Neural cell (in vitro differentiated cells): ENCODE results near the gene SLC9A6. TPM values are rescaled to one million over a fixed set of nuclear protein-coding genes. Genes with fewer than 3 reads are reported as not detected.
"Not testable (repeated sequence)": the region's sequence is repeated elsewhere in the genome, so short reads cannot be mapped to it uniquely, and the experiment has no call there.

Experiments
- H2AFZ ChIP-seq: fragments of 200-600, 300-800 bp; sonication (generic), shearing (Covaris generic); 2 replicates; pipeline ENCODE4 v1.6.0; 2014; ENCODE audit warnings: low read depth, mild to moderate bottlenecking, antibody characterized with exemption, low read length, moderate library complexity
- H3F3A ChIP-seq: fragments of 200-600 bp; shearing (Covaris generic); 2 replicates; pipeline ENCODE4 v1.6.1; 2016; ENCODE audit warnings: mild to moderate bottlenecking, moderate library complexity, mixed read lengths, antibody characterized with exemption, low read length; ENCODE audit not compliant: insufficient read depth, poor library complexity, severe bottlenecking
- H3K27ac ChIP-seq: fragments of 200-600, 300-800 bp; sonication (generic), shearing (Covaris generic); 2 replicates; pipeline ENCODE4 v1.5.1; 2014; ENCODE audit warnings: mild to moderate bottlenecking, low read length, moderate library complexity
- H3K27me3 ChIP-seq: fragments of 300-800, 200-600 bp; sonication (generic), shearing (Covaris generic); 2 replicates; pipeline ENCODE4 v1.6.0; 2014; ENCODE audit warnings: mild to moderate bottlenecking, low read depth, low read length, moderate library complexity; ENCODE audit not compliant: insufficient read depth
- H3K36me3 ChIP-seq: fragments of 300-800, 200-600 bp; sonication (generic), shearing (Covaris generic); 2 replicates; pipeline ENCODE4 v1.5.1; 2014; ENCODE audit warnings: mild to moderate bottlenecking, antibody characterized with exemption, low read length, moderate library complexity; ENCODE audit not compliant: insufficient read depth
- H3K4me2 ChIP-seq: fragments of 300-800, 200-600 bp; sonication (generic), shearing (Covaris generic); 2 replicates; pipeline ENCODE4 v1.6.0; 2014; ENCODE audit warnings: mild to moderate bottlenecking, low read length
- H3K4me3 ChIP-seq: fragments of 300-800, 200-600 bp; sonication (generic), shearing (Covaris generic); 2 replicates; pipeline ENCODE4 v1.5.1; 2014; ENCODE audit warnings: mild to moderate bottlenecking, low read length, moderate library complexity
- H3K79me2 ChIP-seq: fragments of 200-600 bp; shearing (Covaris generic); replicated peaks from 2 replicates; pipeline ENCODE4 v1.6.0; 2014; ENCODE audit warnings: mild to moderate bottlenecking, low read length, moderate library complexity; ENCODE audit not compliant: insufficient read depth
- H3K9ac ChIP-seq: fragments of 300-800, 200-600 bp; sonication (generic), shearing (Covaris generic); 2 replicates; pipeline ENCODE4 v1.6.1; 2016; ENCODE audit warnings: mild to moderate bottlenecking, low read length, mixed read lengths
- H3K9me2 ChIP-seq: fragments of 200-600 bp; shearing (Covaris generic); 2 replicates; pipeline ENCODE4 v1.6.1; 2016; ENCODE audit warnings: mild to moderate bottlenecking, low read length, mixed read lengths; ENCODE audit not compliant: insufficient read depth
- H3K9me3 ChIP-seq: fragments of 200-600, 300-800 bp; sonication (generic), shearing (Covaris generic); 2 replicates; pipeline ENCODE4 v1.6.1; 2016; ENCODE audit warnings: mild to moderate bottlenecking, mixed run types, low read length, moderate library complexity, mixed read lengths
- H4K20me1 ChIP-seq: fragments of 200-600 bp; shearing (Covaris generic); 2 replicates; pipeline ENCODE4 v1.6.1; 2016; ENCODE audit warnings: mild to moderate bottlenecking, mixed run types; ENCODE audit not compliant: insufficient read depth
- EP300 ChIP-seq: fragments of 450-650 bp; conservative IDR thresholded peaks from 2 replicates; pipeline ENCODE4 v1.6.1; 2014; ENCODE audit warnings: antibody characterized with exemption, mild to moderate bottlenecking, moderate library complexity; ENCODE audit not compliant: poor library complexity, severe bottlenecking
- EZH2 ChIP-seq: fragments of 200-600, 300-800 bp; shearing (Covaris generic), sonication (generic); IDR thresholded peaks from 2 replicates; pipeline ENCODE4 v1.6.1; 2014; ENCODE audit warnings: antibody characterized with exemption, low read length, borderline replicate concordance, mild to moderate bottlenecking; ENCODE audit not compliant: insufficient read depth, poor library complexity, severe bottlenecking
- MXI1 ChIP-seq: fragments of 450-650 bp; conservative IDR thresholded peaks from 2 replicates; pipeline ENCODE4 v1.6.1; 2014; ENCODE audit warnings: antibody characterized with exemption, mild to moderate bottlenecking; ENCODE audit not compliant: poor library complexity, severe bottlenecking
- POLR2AphosphoS5 ChIP-seq: IDR thresholded peaks from 2 replicates; pipeline ENCODE4 v1.6.1; 2012
- RAD21 ChIP-seq: fragments of 450-650 bp; conservative IDR thresholded peaks from 2 replicates; pipeline ENCODE4 v1.6.1; 2014; ENCODE audit warnings: antibody characterized with exemption, mild to moderate bottlenecking, moderate library complexity
- REST ChIP-seq: IDR thresholded peaks from 2 replicates; pipeline ENCODE4 v1.6.1; 2012; ENCODE audit warnings: borderline replicate concordance
- SMC3 ChIP-seq: fragments of 450-650 bp; conservative IDR thresholded peaks from 2 replicates; pipeline ENCODE4 v1.6.1; 2014; ENCODE audit warnings: antibody characterized with exemption, mild to moderate bottlenecking, moderate library complexity; ENCODE audit not compliant: poor library complexity
- TAF1 ChIP-seq: IDR thresholded peaks from 2 replicates; pipeline ENCODE4 v1.6.1; 2012; ENCODE audit warnings: low read depth
- polyA plus RNA-seq: library from polyadenylated mRNA; depleted of rRNA; stranded (reverse); fragments of >200 nt; gene quantifications from 2 replicates; pipeline ENCODE4 v1.2.3, GENCODE V29; 2014
- TF ChIP-seq, protein P1 (sequence below): fragments of 450-650 bp; IDR thresholded peaks from 2 replicates; pipeline ENCODE4 v1.5.1; 2014; ENCODE audit warnings: antibody characterized with exemption, mild to moderate bottlenecking, moderate library complexity; ENCODE audit not compliant: poor library complexity, severe bottlenecking

SLC9A6 gene
- polyA plus RNA-seq, 1 donor from 2014 or later, result 103 TPM

DNA sequence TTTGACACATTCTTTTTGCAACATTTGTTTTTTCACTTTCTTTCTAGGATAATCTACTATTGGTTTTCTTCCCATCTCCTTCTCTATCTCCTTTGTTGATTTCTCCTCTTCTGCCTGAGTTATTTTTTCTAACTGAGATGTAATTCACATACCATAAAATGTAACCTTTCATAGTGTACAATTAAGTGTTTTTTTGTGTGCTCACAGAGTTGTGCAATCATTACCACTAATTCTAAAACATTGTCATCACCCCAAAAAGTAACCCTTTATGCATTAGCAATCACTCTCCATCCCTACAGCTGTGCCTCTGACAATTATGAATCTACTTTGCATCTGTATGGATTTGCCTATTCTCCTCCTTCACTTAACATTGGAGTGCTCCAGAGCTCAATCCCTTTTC lies 95.5 kb downstream of the SLC9A6 start:
- Histone ChIP-seq H3K4me2 (no peak overlapping the region), H3K79me2 (no peaks in the 10 kb centered on the region), H4K20me1 (no peaks in the 10 kb centered on the region), H3K4me3 (no peak overlapping the region), H2AFZ (no peak overlapping the region), H3K9ac (no peak overlapping the region), H3K27me3 (no peaks in the 10 kb centered on the region), H3F3A (no peaks in the 10 kb centered on the region), H3K36me3 (no peaks in the 10 kb centered on the region), H3K9me3 (no peaks in the 10 kb centered on the region), H3K9me2 (no peaks in the 10 kb centered on the region), H3K27ac (no peak overlapping the region)
- TF ChIP-seq MXI1 (no peak), EP300 (no peak), POLR2AphosphoS5 (no peak)

DNA sequence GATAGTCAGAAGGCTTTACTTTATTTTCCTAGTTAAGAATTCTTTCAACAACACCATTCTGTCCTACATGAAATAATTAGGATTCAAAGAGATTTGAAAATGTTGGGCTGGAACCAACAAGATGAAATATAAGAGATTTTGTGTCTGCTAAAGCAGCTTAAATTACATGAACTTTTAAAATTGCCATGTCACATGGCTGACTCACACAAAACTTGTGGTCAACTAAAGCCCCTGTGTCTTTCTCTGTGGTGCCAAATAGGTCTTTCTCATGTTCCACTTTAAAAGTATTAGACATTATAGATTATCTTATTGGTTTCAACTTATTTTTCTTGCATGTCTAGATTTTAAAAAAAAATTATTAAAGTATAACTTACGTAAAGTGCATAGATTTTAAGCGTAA lies 101.3 kb downstream of the SLC9A6 start:
- no peaks in the 10 kb centered on the region for H3K27me3 ChIP-seq
- H3K9me3 ChIP-seq, result no peaks in the 10 kb centered on the region
- TF ChIP-seq POLR2AphosphoS5, result no peak
- no peak for TF ChIP-seq TAF1
- TF ChIP-seq REST, result no peak
- TF ChIP-seq MXI1, result no peak
- TF ChIP-seq EZH2, result no peak
- TF ChIP-seq RAD21, result no peak
- no peak for TF ChIP-seq EP300
- TF ChIP-seq, protein P1, sequence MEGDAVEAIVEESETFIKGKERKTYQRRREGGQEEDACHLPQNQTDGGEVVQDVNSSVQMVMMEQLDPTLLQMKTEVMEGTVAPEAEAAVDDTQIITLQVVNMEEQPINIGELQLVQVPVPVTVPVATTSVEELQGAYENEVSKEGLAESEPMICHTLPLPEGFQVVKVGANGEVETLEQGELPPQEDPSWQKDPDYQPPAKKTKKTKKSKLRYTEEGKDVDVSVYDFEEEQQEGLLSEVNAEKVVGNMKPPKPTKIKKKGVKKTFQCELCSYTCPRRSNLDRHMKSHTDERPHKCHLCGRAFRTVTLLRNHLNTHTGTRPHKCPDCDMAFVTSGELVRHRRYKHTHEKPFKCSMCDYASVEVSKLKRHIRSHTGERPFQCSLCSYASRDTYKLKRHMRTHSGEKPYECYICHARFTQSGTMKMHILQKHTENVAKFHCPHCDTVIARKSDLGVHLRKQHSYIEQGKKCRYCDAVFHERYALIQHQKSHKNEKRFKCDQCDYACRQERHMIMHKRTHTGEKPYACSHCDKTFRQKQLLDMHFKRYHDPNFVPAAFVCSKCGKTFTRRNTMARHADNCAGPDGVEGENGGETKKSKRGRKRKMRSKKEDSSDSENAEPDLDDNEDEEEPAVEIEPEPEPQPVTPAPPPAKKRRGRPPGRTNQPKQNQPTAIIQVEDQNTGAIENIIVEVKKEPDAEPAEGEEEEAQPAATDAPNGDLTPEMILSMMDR, result no peak
- TF ChIP-seq SMC3, result no peak
- no peaks in the 10 kb centered on the region for H3K79me2 ChIP-seq
- H3F3A ChIP-seq, result no peaks in the 10 kb centered on the region
- H3K4me2 ChIP-seq, result no peak overlapping the region
- H3K9me2 ChIP-seq, result no peaks in the 10 kb centered on the region
- H3K36me3 ChIP-seq, result no peaks in the 10 kb centered on the region
- H2AFZ ChIP-seq, result no peak overlapping the region
- no peak overlapping the region for H3K4me3 ChIP-seq
- no peak overlapping the region for H3K9ac ChIP-seq
- H4K20me1 ChIP-seq, result no peaks in the 10 kb centered on the region
- H3K27ac ChIP-seq, result no peak overlapping the region

GRCh38 chrX:136091898-136092297 lies 106.7 kb downstream of the SLC9A6 start:
- not testable (repeated sequence) for H3K79me2 ChIP-seq, H3K27ac ChIP-seq, H3K9ac ChIP-seq, H3K27me3 ChIP-seq, H3K4me2 ChIP-seq, H3K36me3 ChIP-seq, H2AFZ ChIP-seq, H3K9me2 ChIP-seq, H3F3A ChIP-seq, H3K4me3 ChIP-seq, H3K9me3 ChIP-seq, H4K20me1 ChIP-seq
